ENCODE measurements around the gene CYP2C18. TPM values are rescaled to one million over a fixed set of nuclear protein-coding genes. Genes with fewer than 3 reads are reported as not detected.
"Not testable (repeated sequence)": the region's sequence is repeated elsewhere in the genome, so short reads cannot be mapped to it uniquely, and the experiment has no call there.

CYP2C18 gene
- not detected for total RNA-seq

- H3K27me3 ChIP-seq: no peaks in the 10 kb centered on the region
- no peak for DNase-seq (ENCODE audit: low spot score)
- H3K27ac ChIP-seq: no peak within 1 kb of the TSS
- no peaks in the 10 kb centered on the region for H3K36me3 ChIP-seq
- no peak within 1 kb of the TSS for H3K4me3 ChIP-seq
- peaks cover 0 to 13% of the 10 kb centered on the region in 2 donors for H3K9me3 ChIP-seq
- TF ChIP-seq CTCF (IDR thresholded peaks at IDR 0.05): no peak
- no peaks in the 10 kb centered on the region for H3K4me1 ChIP-seq
Observed at GRCh38 chr10:94683214-94684054, at the start of gene CYP2C18. TSS of gene CYP2C18 (plus strand) at chr10:94683729. CDS start at chr10:94683820, 91 bp downstream.

- H3K36me3 ChIP-seq; H3K4me1 ChIP-seq; DNase-seq (ENCODE audit: low spot score): not testable (repeated sequence)
Observed at GRCh38 chr10:94638097-94638496, 45.4 kb upstream of the CYP2C18 start.

GRCh38 chr10:94639902-94640301 lies 43.6 kb upstream of the CYP2C18 start:
- H3K36me3 ChIP-seq: no peaks in the 10 kb centered on the region
- peaks cover 4 to 18% of the 10 kb centered on the region in 2 donors for H3K9me3 ChIP-seq
- no peak for TF ChIP-seq CTCF (IDR thresholded peaks at IDR 0.05)

More at GRCh38 chr10:94638097-94638496, 45.4 kb upstream of the CYP2C18 start:
- peaks cover 4 to 18% of the 10 kb centered on the region in 2 donors for H3K9me3 ChIP-seq
- H3K4me3 ChIP-seq, H3K27me3 ChIP-seq, H3K27ac ChIP-seq: not testable (repeated sequence)

GRCh38 chr10:94640562-94640961 lies 43.0 kb upstream of the CYP2C18 start:
- TF ChIP-seq CTCF (IDR thresholded peaks at IDR 0.05): no peak

More at GRCh38 chr10:94639902-94640301, 43.6 kb upstream of the CYP2C18 start:
- DNase-seq (ENCODE audit: low spot score): no peak
- Histone ChIP-seq H3K27me3 (no peaks in the 10 kb centered on the region), H3K4me3 (no peak overlapping the region), H3K27ac (no peak overlapping the region), H3K4me1 (no peaks in the 10 kb centered on the region)

GRCh38 chr10:94641480-94641879 lies 42.0 kb upstream of the CYP2C18 start:
- no peak overlapping the region for H3K4me3 ChIP-seq
- no peaks in the 10 kb centered on the region for H3K27me3 ChIP-seq
- H3K36me3 ChIP-seq: no peaks in the 10 kb centered on the region
- DNase-seq (ENCODE audit: low spot score): no peak
- TF ChIP-seq CTCF (IDR thresholded peaks at IDR 0.05): no peak
- H3K9me3 ChIP-seq: peaks cover 4 to 13% of the 10 kb centered on the region in 2 donors
- H3K4me1 ChIP-seq: no peaks in the 10 kb centered on the region
- no peak overlapping the region for H3K27ac ChIP-seq

More at GRCh38 chr10:94640562-94640961, 43.0 kb upstream of the CYP2C18 start:
- H3K36me3 ChIP-seq: no peaks in the 10 kb centered on the region
- DNase-seq (ENCODE audit: low spot score): no peak
- peaks cover 4 to 13% of the 10 kb centered on the region in 2 donors for H3K9me3 ChIP-seq
- H3K4me1 ChIP-seq: no peaks in the 10 kb centered on the region
- H3K27me3 ChIP-seq: no peaks in the 10 kb centered on the region
- H3K4me3 ChIP-seq: no peak overlapping the region
- H3K27ac ChIP-seq: no peak overlapping the region

- Histone ChIP-seq H3K4me3 (no peak overlapping the region), H3K9me3 (no peaks in the 10 kb centered on the region), H3K36me3 (no peaks in the 10 kb centered on the region), H3K27me3 (no peaks in the 10 kb centered on the region), H3K4me1 (no peaks in the 10 kb centered on the region), H3K27ac (no peak overlapping the region)
- no peak for DNase-seq (ENCODE audit: low spot score)
- no peak for TF ChIP-seq CTCF (IDR thresholded peaks at IDR 0.05)
Observed at GRCh38 chr10:94644352-94644751, 39.2 kb upstream of the CYP2C18 start.
